Neural cell (in vitro differentiated cells): ENCODE measurements around the gene MAPK9. TPM values are rescaled to one million over a fixed set of nuclear protein-coding genes. Genes with fewer than 3 reads are reported as not detected.

Experiments used
- H2AFZ ChIP-seq: fragments of 200-600, 300-800 bp; sonication (generic), shearing (Covaris generic); 2 replicates; pipeline ENCODE4 v1.6.0; 2014; ENCODE audit warnings: low read depth, mild to moderate bottlenecking, antibody characterized with exemption, low read length, moderate library complexity
- H3F3A ChIP-seq: fragments of 200-600 bp; shearing (Covaris generic); 2 replicates; pipeline ENCODE4 v1.6.1; 2016; ENCODE audit warnings: mild to moderate bottlenecking, moderate library complexity, mixed read lengths, antibody characterized with exemption, low read length; ENCODE audit not compliant: insufficient read depth, poor library complexity, severe bottlenecking
- H3K27ac ChIP-seq: fragments of 200-600, 300-800 bp; sonication (generic), shearing (Covaris generic); 2 replicates; pipeline ENCODE4 v1.5.1; 2014; ENCODE audit warnings: mild to moderate bottlenecking, low read length, moderate library complexity
- H3K27me3 ChIP-seq: fragments of 300-800, 200-600 bp; sonication (generic), shearing (Covaris generic); 2 replicates; pipeline ENCODE4 v1.6.0; 2014; ENCODE audit warnings: mild to moderate bottlenecking, low read depth, low read length, moderate library complexity; ENCODE audit not compliant: insufficient read depth
- H3K36me3 ChIP-seq: fragments of 300-800, 200-600 bp; sonication (generic), shearing (Covaris generic); 2 replicates; pipeline ENCODE4 v1.5.1; 2014; ENCODE audit warnings: mild to moderate bottlenecking, antibody characterized with exemption, low read length, moderate library complexity; ENCODE audit not compliant: insufficient read depth
- H3K4me2 ChIP-seq: fragments of 300-800, 200-600 bp; sonication (generic), shearing (Covaris generic); 2 replicates; pipeline ENCODE4 v1.6.0; 2014; ENCODE audit warnings: mild to moderate bottlenecking, low read length
- H3K4me3 ChIP-seq: fragments of 300-800, 200-600 bp; sonication (generic), shearing (Covaris generic); 2 replicates; pipeline ENCODE4 v1.5.1; 2014; ENCODE audit warnings: mild to moderate bottlenecking, low read length, moderate library complexity
- H3K79me2 ChIP-seq: fragments of 200-600 bp; shearing (Covaris generic); replicated peaks from 2 replicates; pipeline ENCODE4 v1.6.0; 2014; ENCODE audit warnings: mild to moderate bottlenecking, low read length, moderate library complexity; ENCODE audit not compliant: insufficient read depth
- H3K9ac ChIP-seq: fragments of 300-800, 200-600 bp; sonication (generic), shearing (Covaris generic); 2 replicates; pipeline ENCODE4 v1.6.1; 2016; ENCODE audit warnings: mild to moderate bottlenecking, low read length, mixed read lengths
- H3K9me2 ChIP-seq: fragments of 200-600 bp; shearing (Covaris generic); 2 replicates; pipeline ENCODE4 v1.6.1; 2016; ENCODE audit warnings: mild to moderate bottlenecking, low read length, mixed read lengths; ENCODE audit not compliant: insufficient read depth
- H3K9me3 ChIP-seq: fragments of 200-600, 300-800 bp; sonication (generic), shearing (Covaris generic); 2 replicates; pipeline ENCODE4 v1.6.1; 2016; ENCODE audit warnings: mild to moderate bottlenecking, mixed run types, low read length, moderate library complexity, mixed read lengths
- H4K20me1 ChIP-seq: fragments of 200-600 bp; shearing (Covaris generic); 2 replicates; pipeline ENCODE4 v1.6.1; 2016; ENCODE audit warnings: mild to moderate bottlenecking, mixed run types; ENCODE audit not compliant: insufficient read depth
- CTCF ChIP-seq: fragments of 450-650 bp; IDR thresholded peaks from 2 replicates; pipeline ENCODE4 v1.5.1; 2014; ENCODE audit warnings: antibody characterized with exemption, mild to moderate bottlenecking, moderate library complexity; ENCODE audit not compliant: poor library complexity, severe bottlenecking
- EP300 ChIP-seq: fragments of 450-650 bp; conservative IDR thresholded peaks from 2 replicates; pipeline ENCODE4 v1.6.1; 2014; ENCODE audit warnings: antibody characterized with exemption, mild to moderate bottlenecking, moderate library complexity; ENCODE audit not compliant: poor library complexity, severe bottlenecking
- EZH2 ChIP-seq: fragments of 200-600, 300-800 bp; shearing (Covaris generic), sonication (generic); IDR thresholded peaks from 2 replicates; pipeline ENCODE4 v1.6.1; 2014; ENCODE audit warnings: antibody characterized with exemption, low read length, borderline replicate concordance, mild to moderate bottlenecking; ENCODE audit not compliant: insufficient read depth, poor library complexity, severe bottlenecking
- MXI1 ChIP-seq: fragments of 450-650 bp; conservative IDR thresholded peaks from 2 replicates; pipeline ENCODE4 v1.6.1; 2014; ENCODE audit warnings: antibody characterized with exemption, mild to moderate bottlenecking; ENCODE audit not compliant: poor library complexity, severe bottlenecking
- POLR2AphosphoS5 ChIP-seq: IDR thresholded peaks from 2 replicates; pipeline ENCODE4 v1.6.1; 2012
- RAD21 ChIP-seq: fragments of 450-650 bp; conservative IDR thresholded peaks from 2 replicates; pipeline ENCODE4 v1.6.1; 2014; ENCODE audit warnings: antibody characterized with exemption, mild to moderate bottlenecking, moderate library complexity
- REST ChIP-seq: IDR thresholded peaks from 2 replicates; pipeline ENCODE4 v1.6.1; 2012; ENCODE audit warnings: borderline replicate concordance
- SMC3 ChIP-seq: fragments of 450-650 bp; conservative IDR thresholded peaks from 2 replicates; pipeline ENCODE4 v1.6.1; 2014; ENCODE audit warnings: antibody characterized with exemption, mild to moderate bottlenecking, moderate library complexity; ENCODE audit not compliant: poor library complexity
- TAF1 ChIP-seq: IDR thresholded peaks from 2 replicates; pipeline ENCODE4 v1.6.1; 2012; ENCODE audit warnings: low read depth
- polyA plus RNA-seq: library from polyadenylated mRNA; depleted of rRNA; stranded (reverse); fragments of >200 nt; gene quantifications from 2 replicates; pipeline ENCODE4 v1.2.3, GENCODE V29; 2014

Gene MAPK9
- polyA plus RNA-seq, 1 donor from 2014 or later: 73.9 TPM

- Histone ChIP-seq H3K36me3 (no peaks in the 10 kb centered on the region), H3K9ac (peak overlapping the region; percentile 85), H3K9me2 (no peaks in the 10 kb centered on the region), H3F3A (no peaks in the 10 kb centered on the region), H3K9me3 (no peaks in the 10 kb centered on the region), H3K27me3 (no peaks in the 10 kb centered on the region), H3K4me2 (peak overlapping the region; percentile 52), H4K20me1 (no peaks in the 10 kb centered on the region), H3K79me2 (peaks cover 44% of the 10 kb centered on the region), H3K27ac (peak overlapping the region; percentile 34), H3K4me3 (peak overlapping the region; percentile 87), H2AFZ (no peak overlapping the region)
- TF ChIP-seq SMC3 (no peak), MXI1 (no peak), POLR2AphosphoS5 (no peak), TAF1 (no peak), REST (no peak), EP300 (no peak), EZH2 (no peak), CTCF (no peak), RAD21 (no peak)
Measured at GRCh38 chr5:180290568-180291233, 1.2 kb downstream of the MAPK9 start.

- no peaks in the 10 kb centered on the region for H3K9me3 ChIP-seq
- H3K9ac ChIP-seq: no peak overlapping the region
- H3K36me3 ChIP-seq: no peaks in the 10 kb centered on the region
- no peak overlapping the region for H2AFZ ChIP-seq
- peaks cover 44% of the 10 kb centered on the region for H3K79me2 ChIP-seq
- TF ChIP-seq CTCF (no peak), REST (no peak)
- peak overlapping the region; percentile 87 for H3K4me3 ChIP-seq
- no peaks in the 10 kb centered on the region for H3F3A ChIP-seq
- H4K20me1 ChIP-seq: no peaks in the 10 kb centered on the region
- H3K27me3 ChIP-seq: no peaks in the 10 kb centered on the region
- H3K4me2 ChIP-seq: peak overlapping the region; percentile 52
- H3K27ac ChIP-seq: no peak overlapping the region
- no peaks in the 10 kb centered on the region for H3K9me2 ChIP-seq
Measured at GRCh38 chr5:180289966-180290365, 1.9 kb downstream of the MAPK9 start.
